K562 (cell line): ENCODE data around the gene MRPL28. TPM values are rescaled to one million over a fixed set of nuclear protein-coding genes. Genes with fewer than 3 reads are reported as not detected.

ENCODE experiments used
- SIN3A ChIP-seq, 2 experiments: fragments of 150-350 bp in 1 of 2; IDR thresholded peaks; 2 replicates each; pipeline ENCODE4 v1.6.1; 2011 to 2016; ENCODE audit warnings: borderline replicate concordance in 2 of 2, low read depth in 2 of 2, low read length in 2 of 2, mild to moderate bottlenecking in 2 of 2, moderate library complexity in 2 of 2; ENCODE audit not compliant: control insufficient read depth in 1 of 2
- XRCC3 ChIP-seq: fragments of 450-650 bp; IDR thresholded peaks from 2 replicates; pipeline ENCODE4 v1.6.1; 2017; ENCODE audit warnings: mild to moderate bottlenecking, moderate library complexity
- ZC3H11A ChIP-seq: IDR thresholded peaks from 2 replicates; pipeline ENCODE4 v1.6.1; 2012; ENCODE audit warnings: low read depth, low read length, improper control_type of control experiment
- ZFP1 ChIP-seq: fragments of 450-650 bp; formaldehyde crosslinking; IDR thresholded peaks from 2 replicates; pipeline ENCODE4 v1.4.0; 2020; ENCODE audit warnings: mild to moderate bottlenecking, mixed read lengths
- ZNF263 ChIP-seq: sonication (generic); formaldehyde crosslinking; IDR thresholded peaks from 2 replicates; pipeline ENCODE4 v1.8.0; 2022; ENCODE audit warnings: mild to moderate bottlenecking, missing genetic modification reagents, borderline replicate concordance
- polyA plus RNA-seq, 8 experiments: library from polyadenylated mRNA; depleted of rRNA in 4 of 8; stranded (reverse) in 5 of 8; unstranded in 3 of 8; fragments of >200 nt; fragmentation: Nextera tagmentation in 2 of 8; fragmentation: Illumina TruSeq in 1 of 8; extraction: Ambion mirVana in 2 of 8; extraction: Trizol in 1 of 8; gene quantifications; 2 replicates each; pipeline versions ENCODE4 v1.2.1 to v1.2.3, GENCODE V29; 2011 to 2014; ENCODE audit warnings: inconsistent platforms in 1 of 8, missing spikeins in 1 of 8
- total RNA-seq, 7 experiments: library from RNA; depleted of rRNA in 6 of 7; stranded (reverse); fragments of >200 nt in 6 of 7; fragmentation: Illumina TruSeq in 2 of 7; extraction: Trizol in 2 of 7; gene quantifications; 2 replicates each; pipeline versions ENCODE4 v1.2.1 to v1.2.3, GENCODE V29; 2011 to 2021; ENCODE audit warnings: low replicate concordance in 1 of 7
- TF ChIP-seq, protein P1 (sequence below): fragments of 450-650 bp; IDR thresholded peaks from 2 replicates; pipeline ENCODE4 v1.6.1; 2017; ENCODE audit warnings: antibody characterized with exemption, mild to moderate bottlenecking
- TF ChIP-seq, protein P2 (sequence below): fragments of 200-600 bp; sonication (generic); IDR thresholded peaks from one replicate; pipeline ENCODE4 v1.6.1; 2012; ENCODE audit warnings: mild to moderate bottlenecking, low read depth, low read length, inconsistent platforms
- TF ChIP-seq, protein P3 (sequence below): sonication (generic); formaldehyde crosslinking; IDR thresholded peaks from 2 replicates; pipeline ENCODE4 v1.8.0; 2022; ENCODE audit warnings: mild to moderate bottlenecking, missing genetic modification reagents

MRPL28 gene
- total and polyA plus RNA-seq, 9 of the 15 experiments (the other 6 are each of a cell fraction or from before 2014, with no cell fraction given), result 2.5 to 323 (median 175) TPM

DNA sequence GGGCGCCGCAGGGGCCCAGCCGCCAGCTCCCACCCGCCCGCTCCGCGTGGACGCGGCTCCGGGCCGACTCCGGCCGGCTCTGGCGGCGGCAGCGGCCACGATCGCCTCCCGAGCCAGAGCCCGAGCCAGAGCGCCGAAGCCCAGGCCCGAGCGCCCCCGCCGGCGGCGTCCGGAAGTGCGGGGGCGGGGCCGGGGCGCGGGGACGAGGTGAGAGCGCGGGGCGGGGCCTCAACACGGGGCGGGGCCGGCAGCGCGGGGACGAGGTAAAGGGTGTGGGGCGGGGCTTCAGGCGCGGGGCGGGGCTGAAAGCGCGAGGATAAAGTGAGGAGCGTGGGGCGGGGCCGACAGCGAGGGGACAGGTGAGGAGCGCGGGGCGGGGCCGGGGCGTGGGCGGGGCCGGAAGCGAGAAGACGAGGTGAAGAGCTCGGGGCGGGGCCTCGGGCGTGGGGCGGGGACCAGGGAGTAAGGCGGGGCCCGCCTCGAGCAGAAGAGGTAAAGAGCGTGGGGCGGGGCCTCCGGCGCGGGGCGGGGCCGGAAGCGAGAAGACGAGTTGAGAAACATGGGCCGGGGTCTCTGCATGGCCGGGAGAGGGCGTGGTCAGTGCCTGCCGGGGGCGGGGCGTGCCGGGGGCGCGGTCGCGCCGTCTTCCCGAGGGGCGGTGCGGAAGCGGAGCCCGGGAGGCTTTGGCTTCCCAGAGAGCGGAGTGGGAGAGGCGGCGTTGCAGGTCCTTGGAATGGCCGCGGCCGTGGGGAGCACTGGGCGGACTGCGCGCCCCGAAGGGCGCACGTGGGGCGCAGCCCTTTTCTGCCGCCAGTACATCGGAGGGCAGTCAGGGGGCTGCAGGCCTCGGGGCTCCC lies 17.6 kb downstream of the MRPL28 start, which contains the start of gene AXIN1 (continued):
- TF ChIP-seq, protein P1, sequence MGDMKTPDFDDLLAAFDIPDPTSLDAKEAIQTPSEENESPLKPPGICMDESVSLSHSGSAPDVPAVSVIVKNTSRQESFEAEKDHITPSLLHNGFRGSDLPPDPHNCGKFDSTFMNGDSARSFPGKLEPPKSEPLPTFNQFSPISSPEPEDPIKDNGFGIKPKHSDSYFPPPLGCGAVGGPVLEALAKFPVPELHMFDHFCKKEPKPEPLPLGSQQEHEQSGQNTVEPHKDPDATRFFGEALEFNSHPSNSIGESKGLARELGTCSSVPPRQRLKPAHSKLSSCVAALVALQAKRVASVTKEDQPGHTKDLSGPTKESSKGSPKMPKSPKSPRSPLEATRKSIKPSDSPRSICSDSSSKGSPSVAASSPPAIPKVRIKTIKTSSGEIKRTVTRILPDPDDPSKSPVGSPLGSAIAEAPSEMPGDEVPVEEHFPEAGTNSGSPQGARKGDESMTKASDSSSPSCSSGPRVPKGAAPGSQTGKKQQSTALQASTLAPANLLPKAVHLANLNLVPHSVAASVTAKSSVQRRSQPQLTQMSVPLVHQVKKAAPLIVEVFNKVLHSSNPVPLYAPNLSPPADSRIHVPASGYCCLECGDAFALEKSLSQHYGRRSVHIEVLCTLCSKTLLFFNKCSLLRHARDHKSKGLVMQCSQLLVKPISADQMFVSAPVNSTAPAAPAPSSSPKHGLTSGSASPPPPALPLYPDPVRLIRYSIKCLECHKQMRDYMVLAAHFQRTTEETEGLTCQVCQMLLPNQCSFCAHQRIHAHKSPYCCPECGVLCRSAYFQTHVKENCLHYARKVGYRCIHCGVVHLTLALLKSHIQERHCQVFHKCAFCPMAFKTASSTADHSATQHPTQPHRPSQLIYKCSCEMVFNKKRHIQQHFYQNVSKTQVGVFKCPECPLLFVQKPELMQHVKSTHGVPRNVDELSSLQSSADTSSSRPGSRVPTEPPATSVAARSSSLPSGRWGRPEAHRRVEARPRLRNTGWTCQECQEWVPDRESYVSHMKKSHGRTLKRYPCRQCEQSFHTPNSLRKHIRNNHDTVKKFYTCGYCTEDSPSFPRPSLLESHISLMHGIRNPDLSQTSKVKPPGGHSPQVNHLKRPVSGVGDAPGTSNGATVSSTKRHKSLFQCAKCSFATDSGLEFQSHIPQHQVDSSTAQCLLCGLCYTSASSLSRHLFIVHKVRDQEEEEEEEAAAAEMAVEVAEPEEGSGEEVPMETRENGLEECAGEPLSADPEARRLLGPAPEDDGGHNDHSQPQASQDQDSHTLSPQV, result no peak
- no peak for TF ChIP-seq XRCC3
- no peak for TF ChIP-seq ZC3H11A
- TF ChIP-seq, protein P2, sequence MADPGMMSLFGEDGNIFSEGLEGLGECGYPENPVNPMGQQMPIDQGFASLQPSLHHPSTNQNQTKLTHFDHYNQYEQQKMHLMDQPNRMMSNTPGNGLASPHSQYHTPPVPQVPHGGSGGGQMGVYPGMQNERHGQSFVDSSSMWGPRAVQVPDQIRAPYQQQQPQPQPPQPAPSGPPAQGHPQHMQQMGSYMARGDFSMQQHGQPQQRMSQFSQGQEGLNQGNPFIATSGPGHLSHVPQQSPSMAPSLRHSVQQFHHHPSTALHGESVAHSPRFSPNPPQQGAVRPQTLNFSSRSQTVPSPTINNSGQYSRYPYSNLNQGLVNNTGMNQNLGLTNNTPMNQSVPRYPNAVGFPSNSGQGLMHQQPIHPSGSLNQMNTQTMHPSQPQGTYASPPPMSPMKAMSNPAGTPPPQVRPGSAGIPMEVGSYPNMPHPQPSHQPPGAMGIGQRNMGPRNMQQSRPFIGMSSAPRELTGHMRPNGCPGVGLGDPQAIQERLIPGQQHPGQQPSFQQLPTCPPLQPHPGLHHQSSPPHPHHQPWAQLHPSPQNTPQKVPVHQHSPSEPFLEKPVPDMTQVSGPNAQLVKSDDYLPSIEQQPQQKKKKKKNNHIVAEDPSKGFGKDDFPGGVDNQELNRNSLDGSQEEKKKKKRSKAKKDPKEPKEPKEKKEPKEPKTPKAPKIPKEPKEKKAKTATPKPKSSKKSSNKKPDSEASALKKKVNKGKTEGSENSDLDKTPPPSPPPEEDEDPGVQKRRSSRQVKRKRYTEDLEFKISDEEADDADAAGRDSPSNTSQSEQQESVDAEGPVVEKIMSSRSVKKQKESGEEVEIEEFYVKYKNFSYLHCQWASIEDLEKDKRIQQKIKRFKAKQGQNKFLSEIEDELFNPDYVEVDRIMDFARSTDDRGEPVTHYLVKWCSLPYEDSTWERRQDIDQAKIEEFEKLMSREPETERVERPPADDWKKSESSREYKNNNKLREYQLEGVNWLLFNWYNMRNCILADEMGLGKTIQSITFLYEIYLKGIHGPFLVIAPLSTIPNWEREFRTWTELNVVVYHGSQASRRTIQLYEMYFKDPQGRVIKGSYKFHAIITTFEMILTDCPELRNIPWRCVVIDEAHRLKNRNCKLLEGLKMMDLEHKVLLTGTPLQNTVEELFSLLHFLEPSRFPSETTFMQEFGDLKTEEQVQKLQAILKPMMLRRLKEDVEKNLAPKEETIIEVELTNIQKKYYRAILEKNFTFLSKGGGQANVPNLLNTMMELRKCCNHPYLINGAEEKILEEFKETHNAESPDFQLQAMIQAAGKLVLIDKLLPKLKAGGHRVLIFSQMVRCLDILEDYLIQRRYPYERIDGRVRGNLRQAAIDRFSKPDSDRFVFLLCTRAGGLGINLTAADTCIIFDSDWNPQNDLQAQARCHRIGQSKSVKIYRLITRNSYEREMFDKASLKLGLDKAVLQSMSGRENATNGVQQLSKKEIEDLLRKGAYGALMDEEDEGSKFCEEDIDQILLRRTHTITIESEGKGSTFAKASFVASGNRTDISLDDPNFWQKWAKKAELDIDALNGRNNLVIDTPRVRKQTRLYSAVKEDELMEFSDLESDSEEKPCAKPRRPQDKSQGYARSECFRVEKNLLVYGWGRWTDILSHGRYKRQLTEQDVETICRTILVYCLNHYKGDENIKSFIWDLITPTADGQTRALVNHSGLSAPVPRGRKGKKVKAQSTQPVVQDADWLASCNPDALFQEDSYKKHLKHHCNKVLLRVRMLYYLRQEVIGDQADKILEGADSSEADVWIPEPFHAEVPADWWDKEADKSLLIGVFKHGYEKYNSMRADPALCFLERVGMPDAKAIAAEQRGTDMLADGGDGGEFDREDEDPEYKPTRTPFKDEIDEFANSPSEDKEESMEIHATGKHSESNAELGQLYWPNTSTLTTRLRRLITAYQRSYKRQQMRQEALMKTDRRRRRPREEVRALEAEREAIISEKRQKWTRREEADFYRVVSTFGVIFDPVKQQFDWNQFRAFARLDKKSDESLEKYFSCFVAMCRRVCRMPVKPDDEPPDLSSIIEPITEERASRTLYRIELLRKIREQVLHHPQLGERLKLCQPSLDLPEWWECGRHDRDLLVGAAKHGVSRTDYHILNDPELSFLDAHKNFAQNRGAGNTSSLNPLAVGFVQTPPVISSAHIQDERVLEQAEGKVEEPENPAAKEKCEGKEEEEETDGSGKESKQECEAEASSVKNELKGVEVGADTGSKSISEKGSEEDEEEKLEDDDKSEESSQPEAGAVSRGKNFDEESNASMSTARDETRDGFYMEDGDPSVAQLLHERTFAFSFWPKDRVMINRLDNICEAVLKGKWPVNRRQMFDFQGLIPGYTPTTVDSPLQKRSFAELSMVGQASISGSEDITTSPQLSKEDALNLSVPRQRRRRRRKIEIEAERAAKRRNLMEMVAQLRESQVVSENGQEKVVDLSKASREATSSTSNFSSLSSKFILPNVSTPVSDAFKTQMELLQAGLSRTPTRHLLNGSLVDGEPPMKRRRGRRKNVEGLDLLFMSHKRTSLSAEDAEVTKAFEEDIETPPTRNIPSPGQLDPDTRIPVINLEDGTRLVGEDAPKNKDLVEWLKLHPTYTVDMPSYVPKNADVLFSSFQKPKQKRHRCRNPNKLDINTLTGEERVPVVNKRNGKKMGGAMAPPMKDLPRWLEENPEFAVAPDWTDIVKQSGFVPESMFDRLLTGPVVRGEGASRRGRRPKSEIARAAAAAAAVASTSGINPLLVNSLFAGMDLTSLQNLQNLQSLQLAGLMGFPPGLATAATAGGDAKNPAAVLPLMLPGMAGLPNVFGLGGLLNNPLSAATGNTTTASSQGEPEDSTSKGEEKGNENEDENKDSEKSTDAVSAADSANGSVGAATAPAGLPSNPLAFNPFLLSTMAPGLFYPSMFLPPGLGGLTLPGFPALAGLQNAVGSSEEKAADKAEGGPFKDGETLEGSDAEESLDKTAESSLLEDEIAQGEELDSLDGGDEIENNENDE, result no peak
- TF ChIP-seq, protein P3, sequence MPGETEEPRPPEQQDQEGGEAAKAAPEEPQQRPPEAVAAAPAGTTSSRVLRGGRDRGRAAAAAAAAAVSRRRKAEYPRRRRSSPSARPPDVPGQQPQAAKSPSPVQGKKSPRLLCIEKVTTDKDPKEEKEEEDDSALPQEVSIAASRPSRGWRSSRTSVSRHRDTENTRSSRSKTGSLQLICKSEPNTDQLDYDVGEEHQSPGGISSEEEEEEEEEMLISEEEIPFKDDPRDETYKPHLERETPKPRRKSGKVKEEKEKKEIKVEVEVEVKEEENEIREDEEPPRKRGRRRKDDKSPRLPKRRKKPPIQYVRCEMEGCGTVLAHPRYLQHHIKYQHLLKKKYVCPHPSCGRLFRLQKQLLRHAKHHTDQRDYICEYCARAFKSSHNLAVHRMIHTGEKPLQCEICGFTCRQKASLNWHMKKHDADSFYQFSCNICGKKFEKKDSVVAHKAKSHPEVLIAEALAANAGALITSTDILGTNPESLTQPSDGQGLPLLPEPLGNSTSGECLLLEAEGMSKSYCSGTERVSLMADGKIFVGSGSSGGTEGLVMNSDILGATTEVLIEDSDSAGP (CRISPR knock-in tag), result no peak
- TF ChIP-seq SIN3A (IDR thresholded peaks at IDR 0.05; ENCODE audit: borderline replicate concordance in 2 of 2, control insufficient read depth in 1 of 2, low read depth in 2 of 2, low read length in 2 of 2), result 0 out of 4 replicates have a peak, but pooled peaks of 1 of the 2 experiments have one; percentile 25
- no peak for TF ChIP-seq ZFP1
- peak; percentile 73 for TF ChIP-seq ZNF263
